NCI-H187 (cell line): ENCODE measurements around the gene CPNE5.
A peak's percentile ranks its signal among the peaks of the same experiment; 100 is the strongest.

ENCODE experiments used
- DNase-seq, 2 experiments: peaks; one replicate each; lab custom pipeline; 2025; lab: John Stamatoyannopoulos, UW

Gene CPNE5

DNA sequence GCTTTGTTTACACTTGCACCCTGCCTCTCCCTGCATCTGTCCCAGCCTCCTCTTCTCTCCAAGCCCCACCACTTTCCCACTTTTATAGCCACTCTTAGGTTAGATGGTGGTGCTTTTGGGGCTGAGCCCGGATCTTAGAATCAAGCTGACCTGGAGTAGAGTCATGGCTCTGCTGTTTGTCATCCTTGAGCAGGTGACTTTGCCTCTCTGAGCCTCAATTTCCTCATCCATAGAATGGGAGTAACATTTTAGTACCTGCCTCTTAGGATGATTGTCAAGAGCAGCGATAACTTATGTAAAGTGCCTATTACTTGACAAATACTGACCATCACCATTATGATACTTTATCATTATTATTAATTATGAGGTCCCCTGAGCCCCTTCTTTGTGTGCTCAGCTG, 48.2 kb downstream of the CPNE5 start:
- DNase-seq, result no peak

DNA sequence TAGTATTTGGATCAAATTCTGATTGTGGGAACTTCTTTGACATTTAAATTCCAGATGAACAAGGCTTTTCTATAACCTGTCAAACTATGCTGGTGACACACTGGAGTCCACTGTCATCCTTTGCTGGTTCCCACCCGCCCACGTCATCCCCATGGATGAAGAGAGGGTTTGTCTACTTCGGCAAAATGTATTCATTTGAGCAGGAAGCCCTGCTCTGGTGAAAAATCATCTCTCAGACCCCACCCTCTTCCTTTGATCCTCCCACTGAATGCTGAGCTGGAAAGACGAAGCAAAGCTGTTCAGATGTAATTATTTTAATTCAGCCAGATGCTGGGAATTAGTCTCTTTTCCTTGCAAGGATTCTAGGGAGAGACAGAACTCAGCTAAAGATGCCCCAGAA, 50.5 kb downstream of the CPNE5 start:
- DNase-seq, result no peak

DNA sequence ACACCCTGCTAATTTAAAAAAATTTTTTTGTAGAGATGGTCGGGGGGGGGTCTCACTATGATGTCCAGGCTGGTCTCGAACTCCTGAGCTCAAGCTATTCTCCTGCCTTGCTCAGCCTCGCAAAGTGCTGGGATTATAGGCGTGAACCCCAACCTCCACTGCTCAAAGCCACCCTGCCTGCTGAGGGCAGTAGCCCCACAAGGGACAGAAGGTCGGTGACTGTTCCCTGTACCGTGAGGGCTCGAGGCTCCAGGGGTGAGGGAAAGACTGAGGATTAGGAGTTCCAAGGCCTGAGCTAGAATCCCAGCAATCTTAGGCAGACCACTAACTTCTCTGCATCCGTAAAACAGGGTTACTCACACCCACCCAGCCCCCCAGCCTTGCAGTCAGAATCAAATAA, 51.1 kb downstream of the CPNE5 start:
- no peak for DNase-seq

DNA sequence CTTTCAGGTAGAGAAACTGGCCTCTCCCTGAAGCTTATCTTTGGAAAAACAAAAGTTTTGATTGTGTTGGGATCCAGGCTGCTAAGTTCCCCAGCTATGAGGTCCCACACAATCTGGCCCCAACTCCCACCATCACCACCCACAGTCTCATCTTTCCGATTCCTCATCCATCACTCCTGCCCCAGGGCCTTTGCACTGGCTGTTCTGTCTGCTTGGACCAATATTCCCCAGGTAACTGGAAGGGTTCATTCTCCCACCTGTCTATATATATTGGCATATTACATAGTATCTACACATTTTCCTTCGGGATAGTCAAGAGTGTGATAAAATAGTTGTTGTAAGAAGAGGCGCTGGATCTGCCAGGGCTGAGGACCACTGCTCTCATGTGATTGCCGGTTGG, 52.0 kb downstream of the CPNE5 start:
- DNase-seq, result no peak

DNA sequence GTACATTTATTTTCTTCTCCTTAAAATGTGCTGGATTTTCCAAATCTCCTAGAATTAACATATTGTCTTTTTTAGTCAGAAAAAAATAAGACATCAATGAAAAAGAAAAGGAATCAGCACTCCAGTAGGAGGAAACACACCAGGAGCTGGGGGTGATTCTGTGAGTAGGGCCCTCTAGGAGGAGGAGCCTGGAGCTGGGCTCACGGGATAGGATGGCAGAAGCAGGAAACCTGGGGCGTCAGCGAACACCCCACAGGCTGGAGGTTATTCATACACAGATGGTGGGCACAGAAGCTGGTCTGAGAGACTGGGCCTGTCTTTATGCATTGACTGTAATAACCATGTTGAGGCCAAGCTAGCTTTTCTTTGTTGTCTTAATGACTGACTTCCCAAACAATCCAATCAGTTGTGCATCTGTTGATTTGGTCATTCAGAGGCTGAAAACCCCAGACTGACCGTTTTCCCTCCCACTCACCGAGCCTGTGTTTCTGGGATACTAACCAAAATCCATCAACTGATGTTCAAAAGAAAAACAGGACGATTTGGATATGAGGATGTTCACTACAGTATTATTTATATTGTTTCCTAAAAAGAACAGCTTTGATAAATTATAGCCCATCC, 53.1 kb downstream of the CPNE5 start:
- DNase-seq, result no peak

DNA sequence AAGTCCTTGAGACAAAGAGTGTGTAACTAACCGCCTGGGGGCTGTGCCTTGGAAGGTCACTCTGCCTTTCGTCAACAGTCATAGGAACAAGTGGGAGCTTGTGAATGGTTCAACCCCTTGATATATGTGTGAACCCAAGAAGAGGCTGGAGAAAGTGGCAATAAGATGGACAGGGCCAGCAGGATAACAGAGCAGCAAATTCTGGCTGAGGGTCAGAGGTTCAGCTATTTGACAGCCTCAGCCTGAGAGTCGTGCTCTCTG, 54.9 kb downstream of the CPNE5 start:
- no peak for DNase-seq

DNA sequence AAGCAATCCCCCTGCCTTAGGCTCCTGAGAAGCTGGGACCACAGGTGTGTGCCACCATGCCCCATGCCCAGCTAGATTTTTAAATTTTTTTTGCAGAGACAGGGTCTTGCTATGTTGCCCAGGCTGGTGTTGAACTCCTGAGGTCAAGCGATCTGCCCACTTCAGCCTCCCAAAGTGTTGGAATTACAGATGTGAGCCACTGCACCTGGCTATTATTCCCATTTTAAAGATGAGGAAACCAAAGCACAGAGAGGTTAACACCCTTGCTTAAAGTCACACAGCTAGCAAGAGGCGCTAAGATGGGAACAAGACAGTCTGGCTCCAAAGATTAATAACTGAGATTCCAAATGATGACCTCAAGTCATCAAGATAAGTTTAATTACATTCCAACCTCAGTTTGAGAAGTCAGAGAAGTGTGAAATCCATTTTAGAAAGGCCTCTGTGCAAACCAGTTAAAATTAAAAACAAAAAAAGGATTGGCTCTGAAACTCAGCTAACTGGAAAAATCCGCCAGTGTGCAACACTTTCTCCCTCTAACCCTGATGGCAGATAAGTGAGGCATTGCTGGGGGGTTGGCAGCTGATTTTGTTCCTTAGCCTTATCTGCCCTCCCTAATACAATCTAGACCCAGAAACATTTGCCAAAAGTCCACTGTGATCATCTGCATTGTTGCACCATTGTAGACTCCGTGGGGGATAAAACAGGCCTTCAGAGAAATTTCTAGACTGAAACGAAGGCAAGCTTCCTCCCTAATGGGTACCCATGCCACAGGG, 55.5 kb downstream of the CPNE5 start:
- DNase-seq, result no peak

DNA sequence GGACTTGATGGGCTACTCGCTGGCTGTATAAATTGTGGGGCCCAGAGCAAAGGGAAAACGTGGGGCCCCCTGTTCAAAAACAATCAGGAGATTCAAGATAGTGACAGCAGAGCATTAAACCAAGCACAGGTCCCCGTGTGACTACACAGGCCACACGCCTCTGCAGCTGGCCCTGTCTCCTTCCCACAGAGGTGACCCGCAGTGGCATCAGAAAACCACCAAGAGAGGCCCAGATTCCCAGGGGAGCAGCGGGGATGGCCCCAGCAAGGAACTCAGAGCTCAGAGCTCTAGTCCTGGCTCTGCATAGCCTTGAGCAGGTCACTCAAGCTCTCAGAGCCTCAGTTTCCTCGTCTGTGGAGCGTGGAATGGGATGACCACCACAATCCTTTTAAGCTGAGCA, 57.6 kb downstream of the CPNE5 start:
- no peak for DNase-seq

DNA sequence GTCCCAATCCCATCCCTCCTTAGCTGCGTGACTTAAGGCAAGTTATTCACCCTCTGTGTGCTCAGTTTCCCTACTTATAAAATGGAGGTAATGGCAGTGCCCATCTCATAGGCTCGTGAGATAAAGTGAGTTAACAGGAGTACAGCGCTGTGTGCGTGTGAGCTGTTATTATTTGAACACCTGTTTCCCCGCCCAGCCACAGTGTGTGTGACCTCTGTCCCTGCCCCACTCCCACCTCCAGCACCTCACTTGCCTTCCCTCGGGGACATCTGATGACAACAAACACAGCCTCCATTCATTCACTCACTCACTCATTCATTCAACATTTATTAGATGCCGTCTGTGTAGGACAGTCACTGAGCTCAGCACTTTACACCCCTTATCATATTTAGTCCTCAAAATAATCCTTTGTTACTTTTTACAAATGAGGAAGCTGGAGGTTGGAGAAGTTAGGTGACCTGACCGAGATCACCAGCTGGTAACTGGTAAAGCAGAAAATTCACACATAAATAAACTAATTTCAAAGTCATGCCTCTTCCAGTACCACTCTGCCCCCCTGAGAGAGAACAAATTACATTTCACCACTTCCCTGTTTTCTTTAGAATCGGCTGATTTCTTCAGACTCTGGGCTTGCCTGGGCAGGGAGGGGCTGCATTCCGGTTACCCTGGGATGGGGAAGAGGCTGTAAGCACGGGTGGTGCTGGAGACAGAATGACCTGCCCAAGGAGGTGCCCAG, 58.6 kb downstream of the CPNE5 start:
- no peak for DNase-seq

DNA sequence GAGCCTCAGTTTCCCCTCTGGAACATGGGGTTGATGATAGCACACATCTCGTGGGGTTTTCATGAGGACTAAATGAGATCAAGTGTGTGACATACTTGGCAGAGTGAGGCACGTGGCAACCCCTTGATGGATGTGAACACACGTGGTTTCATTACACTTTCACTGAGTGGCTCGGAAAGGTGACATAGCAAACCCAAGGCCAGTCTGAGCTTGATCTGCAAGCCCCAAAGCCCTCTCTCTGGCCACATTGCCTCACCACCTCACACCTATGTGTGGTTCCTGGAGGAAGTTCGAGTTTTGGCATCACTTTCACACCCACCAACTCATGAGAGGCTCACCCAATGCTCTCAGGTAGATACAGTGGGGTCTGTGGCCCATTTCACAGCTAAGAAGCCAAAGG, 60.0 kb downstream of the CPNE5 start:
- DNase-seq, result no peak

DNA sequence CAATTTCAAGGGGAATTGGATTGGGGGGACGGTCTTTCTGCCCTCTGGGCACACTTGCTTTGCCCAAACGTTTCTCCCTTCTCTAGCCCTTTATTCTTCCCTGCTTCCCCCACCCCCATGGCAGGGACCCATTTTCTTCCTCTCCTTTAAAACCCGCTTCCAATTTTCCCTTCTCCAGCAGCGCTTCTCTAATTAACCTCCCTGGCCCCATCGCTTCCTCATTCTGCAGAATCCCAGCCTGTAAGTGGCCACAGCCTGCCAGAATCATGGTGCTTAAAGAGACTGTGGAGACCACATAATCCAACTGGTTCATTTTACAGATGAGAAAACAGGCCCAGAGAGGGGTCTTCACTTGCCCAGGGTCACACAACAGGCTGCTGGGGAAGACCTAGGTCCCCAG, 61.4 kb downstream of the CPNE5 start:
- DNase-seq, result no peak

DNA sequence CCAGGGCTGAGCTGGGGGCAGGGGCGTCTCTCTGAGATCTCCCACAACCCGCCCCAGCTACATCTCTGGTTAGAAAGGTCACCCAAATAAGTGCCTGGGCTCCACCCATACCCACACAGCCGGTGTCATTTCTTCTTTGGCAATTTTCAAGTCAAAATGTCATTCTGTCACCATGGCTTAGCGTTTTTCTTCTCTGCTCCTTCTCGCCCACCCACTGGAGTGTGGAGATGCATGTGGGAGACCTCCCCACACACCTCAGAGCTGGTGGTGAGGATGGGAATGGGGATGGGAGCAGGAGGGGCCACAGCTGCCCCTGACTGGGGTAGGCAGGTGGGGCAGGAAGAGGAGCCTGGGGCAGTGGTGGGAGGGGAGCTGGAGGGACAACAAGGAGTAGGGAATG, 63.1 kb downstream of the CPNE5 start:
- DNase-seq, result no peak

DNA sequence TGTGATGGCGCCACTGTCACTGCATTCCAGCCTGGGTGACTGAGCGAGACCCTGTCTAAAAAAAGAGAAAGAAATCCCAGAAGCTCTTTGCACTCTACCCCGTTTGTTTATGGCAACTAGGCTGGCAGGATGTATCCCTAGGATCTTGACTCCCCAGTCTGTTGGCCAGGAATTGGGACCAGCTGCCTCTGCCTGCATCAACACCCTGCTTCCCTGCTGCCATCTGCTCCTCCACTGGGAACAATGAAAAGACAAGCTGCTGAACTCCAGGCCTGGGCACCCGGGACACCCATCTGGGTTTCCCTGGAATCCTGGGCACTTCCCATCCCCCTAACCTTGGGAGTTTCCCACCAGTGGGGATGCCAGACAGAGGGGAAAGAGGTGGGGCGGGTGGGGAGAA, 64.9 kb downstream of the CPNE5 start:
- DNase-seq, result no peak

DNA sequence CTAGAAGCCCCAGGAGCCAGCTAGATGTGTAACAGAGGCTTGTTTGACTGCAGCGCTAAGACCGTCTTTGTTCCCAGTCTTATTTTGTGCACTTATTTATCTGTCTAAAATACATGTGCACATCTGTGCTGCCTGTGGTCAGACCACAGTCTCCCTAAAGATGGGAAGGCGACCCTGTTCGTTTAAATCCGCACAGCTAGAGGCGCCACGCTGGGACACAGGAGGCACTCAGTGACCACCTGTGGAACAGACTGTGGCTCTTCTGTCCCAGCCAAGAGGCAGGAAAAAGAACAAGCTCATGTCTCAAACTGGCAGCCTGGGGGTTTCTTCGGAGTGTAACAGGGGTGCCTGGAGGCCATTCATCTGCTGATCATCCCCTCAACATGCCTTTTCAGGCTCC, 66.8 kb downstream of the CPNE5 start:
- no peak for DNase-seq

DNA sequence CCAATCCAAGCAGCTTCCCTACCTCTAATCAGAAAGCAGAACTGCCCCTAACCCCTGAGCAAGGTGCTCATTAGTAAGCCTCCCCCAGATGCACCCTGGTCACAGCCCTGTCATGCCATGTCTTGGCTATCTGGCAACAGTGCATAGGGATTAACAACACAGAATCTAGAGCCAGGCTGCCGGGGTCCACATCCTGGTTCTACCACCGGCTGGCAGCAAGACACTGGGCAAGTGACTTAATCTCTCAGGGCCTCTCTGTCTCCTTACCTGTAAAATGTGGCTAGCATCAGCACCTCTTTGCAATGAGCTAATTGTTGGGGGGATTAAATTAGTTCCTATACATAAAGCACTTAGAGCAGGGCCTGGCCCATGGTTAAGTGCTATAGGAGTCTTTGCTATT, 68.1 kb downstream of the CPNE5 start:
- no peak for DNase-seq

DNA sequence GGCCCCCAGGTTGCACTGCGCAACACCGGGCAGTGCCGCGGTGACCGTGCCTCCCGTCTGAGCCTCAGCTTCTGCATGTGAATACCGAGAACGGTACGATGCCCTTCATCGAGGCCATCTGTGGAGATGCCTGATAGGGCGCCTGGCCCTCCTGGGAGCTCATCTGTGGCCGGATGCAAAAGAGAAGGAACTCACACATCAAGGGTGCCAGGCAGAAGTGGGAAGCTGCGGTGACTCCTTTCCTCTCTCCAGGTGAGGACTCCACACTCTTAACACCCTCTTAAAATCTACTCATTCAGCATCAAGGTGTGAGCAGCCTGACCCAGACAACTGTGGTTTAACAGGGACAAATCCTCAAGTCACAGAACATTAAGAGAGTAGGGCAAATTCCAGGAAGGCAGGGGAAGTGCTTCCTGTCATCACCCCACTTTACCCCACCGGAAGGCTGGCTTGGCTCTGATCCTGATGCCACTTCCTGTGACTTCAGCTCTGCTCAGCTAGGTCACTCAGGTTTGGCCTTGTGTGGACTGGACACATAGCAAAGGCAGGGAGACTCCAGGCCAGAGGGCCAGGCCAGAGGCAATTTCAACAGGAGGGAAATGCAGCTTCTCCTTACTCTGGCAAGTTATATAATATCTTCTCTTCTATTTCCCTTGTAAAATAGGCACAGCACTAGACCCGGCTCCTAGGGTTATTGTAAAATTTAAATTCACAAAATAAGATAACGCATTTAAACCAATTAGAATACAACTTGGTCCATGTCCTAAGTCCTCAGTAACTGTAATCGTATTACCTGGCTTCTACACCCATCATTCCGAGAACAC, 69.4 kb downstream of the CPNE5 start:
- DNase-seq, result no peak

DNA sequence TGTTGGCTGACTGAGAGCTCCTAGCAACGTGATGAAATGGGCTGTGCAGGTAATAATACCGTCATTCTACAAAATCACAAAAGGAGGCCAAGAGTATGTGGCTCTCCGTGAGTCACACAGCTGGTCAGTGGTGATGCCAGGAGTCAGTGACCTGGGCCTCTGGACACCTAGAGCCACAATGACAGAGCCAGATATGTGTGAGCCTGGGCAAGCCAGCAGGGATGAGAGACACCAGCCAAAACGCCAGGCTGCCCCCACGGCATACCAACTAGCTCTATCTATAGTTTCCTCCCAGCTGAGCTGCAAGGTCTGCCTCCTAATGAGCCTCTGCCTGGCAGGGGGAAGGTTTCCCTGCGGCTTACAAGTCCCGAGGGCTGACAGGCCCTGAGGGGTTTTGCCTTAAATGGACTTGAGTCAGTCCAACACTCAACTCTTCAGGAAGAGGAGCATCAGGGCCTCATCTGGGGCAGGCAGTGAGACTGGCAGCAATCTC, 70.0 kb downstream of the CPNE5 start:
- DNase-seq, result no peak

DNA sequence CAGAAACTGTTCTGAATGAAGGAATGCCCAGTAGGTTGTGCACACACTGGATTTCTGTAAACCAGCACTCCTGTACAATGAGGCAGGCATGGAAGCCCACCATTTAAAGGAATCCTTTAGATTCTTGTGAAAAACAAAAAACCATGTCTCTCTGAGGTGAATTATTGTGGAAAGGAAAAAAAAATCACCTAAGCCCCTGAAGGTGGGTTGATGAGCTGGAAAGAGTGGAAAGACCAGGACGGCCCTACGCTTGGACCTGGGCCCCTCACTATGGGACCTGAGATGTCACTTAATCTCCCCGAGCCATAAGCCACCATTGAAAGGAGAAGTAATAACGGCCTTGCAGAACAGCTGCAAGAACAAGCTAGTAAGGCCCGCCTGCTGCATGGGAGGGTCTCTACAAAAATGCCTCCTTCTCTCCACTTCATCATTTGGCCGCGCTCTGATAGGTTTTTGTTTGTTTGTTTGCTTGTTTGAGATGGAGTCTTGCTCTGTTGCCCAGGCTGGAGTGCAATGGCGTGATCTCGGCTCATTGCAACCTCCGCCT, 72.8 kb downstream of the CPNE5 start:
- DNase-seq, result no peak

DNA sequence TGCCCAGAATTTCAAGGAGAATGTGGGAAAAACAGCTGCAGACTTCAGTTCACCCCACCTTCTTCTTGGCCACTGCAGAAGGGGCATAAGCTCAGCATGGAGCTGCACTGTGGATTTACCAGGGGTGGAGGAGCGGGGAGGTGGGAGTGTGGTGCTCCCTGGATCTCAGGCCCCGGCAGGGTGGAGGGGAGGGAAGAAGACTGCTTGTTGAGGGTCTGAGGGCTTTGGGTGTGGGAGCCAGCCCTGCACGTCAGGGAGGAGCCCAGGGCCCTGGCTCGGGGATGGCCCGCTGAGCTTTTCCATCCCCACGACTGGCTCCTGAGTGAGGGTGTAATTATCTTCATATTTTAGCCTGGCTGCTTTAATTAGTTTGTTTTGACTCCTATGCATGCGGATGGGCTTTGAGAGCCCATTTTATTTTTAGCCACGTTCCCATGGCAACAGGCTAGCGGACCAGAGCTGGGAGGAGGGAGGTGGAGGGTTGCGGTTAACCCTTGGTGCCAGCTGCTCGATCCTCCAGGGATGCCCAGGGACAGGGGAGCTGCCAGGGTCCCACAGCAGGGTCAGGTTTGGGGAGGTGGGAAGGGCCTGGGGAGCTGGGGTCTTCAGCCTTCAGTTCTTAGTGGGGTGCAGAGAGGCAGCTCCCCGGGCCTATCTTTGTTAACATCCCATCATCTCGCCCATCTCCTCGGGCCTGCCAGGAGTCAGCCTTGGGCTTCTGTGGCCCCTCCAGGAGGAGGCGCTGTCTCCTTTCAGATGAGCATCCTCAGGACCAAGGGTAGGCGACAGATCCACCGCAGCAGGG, 73.4 kb downstream of the CPNE5 start:
- peak; percentile 89 to 92 for DNase-seq

DNA sequence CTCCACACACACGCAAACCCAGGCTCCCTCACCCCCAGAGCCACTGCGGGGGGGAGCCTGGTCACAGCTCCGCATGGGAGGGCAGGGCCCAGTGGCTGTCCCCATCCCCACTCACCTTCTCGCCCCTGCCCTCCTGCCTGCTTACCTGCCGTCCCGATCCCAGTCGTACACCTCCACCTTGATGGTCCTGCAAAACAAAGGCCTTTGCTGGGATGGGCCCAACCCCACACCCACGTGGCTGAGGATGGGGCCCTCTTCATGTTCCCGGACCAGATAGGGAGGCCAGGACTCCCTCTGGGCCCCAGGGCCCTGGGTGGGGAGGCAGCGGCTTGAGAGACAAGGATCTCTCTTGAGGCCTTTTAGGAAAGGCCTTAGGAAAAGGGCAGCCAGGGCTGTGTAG, 74.1 kb downstream of the CPNE5 start:
- no peak for DNase-seq

DNA sequence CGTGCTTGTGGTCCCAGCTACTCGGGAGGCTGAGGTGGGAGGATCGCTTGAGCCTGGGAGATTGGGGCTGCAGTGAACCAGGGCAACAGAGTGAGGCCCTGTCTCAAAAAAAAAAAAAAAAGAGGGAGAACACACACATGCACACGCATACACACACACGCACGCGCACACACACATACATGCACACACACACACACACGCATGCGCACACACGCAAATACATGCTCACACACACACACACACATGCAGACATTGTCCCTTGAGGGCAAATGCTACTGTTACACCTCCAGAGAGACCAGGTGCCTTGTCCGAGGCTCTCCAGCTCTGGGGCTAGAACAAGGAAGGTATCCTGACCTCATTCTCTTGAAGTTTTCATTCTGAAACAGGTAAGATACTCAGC, 77.1 kb downstream of the CPNE5 start:
- no peak for DNase-seq
